ENCODE results near the gene MED6.

MED6 gene

DNA sequence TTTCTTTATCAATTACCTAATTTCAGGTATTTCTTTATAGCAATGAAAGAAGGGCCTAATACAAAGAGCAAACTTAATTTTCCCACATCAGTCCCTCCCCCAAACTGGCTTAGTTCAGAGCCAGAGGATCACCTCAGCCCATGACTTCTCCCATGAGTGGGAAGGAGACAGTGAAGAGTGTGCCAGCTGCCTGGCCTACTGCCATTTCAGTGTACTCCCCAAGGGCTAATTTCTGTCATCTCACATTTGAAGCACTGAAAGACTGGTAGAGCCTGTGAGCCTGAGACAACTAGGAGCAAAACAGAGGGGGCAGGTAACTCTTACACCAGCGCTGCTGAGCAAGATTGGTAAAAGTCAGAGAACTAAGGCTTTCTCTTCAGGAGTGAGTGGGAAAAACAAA lies 36.6 kb downstream of the MED6 start:
- Histone ChIP-seq H3K4me1 (ENCODE audit: insufficient read depth, poor library complexity, severe bottlenecking) (no peaks in the 10 kb centered on the region), H3K27ac (ENCODE audit: poor library complexity, severe bottlenecking) (no peak overlapping the region)

DNA sequence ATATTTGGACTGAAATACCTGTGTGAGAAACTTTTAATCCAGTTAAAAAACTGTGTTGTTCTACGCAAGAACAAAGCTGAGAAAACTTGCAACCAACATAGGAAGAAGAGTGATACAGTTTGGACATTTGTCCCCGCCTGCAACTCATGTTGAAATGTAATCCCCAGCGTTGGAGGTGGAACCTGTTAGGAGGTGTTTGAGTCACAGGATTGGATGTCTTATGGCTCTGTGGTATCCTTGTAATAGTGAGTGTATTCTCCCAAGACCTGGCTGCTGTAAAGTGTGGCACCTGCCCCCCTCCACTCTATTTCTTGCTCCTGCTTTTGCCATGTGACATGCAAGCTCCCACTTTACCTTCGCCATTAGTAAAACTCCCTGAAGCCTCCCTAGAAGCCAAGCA lies 37.0 kb downstream of the MED6 start:
- TF ChIP-seq, protein P1, sequence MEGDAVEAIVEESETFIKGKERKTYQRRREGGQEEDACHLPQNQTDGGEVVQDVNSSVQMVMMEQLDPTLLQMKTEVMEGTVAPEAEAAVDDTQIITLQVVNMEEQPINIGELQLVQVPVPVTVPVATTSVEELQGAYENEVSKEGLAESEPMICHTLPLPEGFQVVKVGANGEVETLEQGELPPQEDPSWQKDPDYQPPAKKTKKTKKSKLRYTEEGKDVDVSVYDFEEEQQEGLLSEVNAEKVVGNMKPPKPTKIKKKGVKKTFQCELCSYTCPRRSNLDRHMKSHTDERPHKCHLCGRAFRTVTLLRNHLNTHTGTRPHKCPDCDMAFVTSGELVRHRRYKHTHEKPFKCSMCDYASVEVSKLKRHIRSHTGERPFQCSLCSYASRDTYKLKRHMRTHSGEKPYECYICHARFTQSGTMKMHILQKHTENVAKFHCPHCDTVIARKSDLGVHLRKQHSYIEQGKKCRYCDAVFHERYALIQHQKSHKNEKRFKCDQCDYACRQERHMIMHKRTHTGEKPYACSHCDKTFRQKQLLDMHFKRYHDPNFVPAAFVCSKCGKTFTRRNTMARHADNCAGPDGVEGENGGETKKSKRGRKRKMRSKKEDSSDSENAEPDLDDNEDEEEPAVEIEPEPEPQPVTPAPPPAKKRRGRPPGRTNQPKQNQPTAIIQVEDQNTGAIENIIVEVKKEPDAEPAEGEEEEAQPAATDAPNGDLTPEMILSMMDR (IDR thresholded peaks at IDR 0.05; ENCODE audit: poor library complexity, severe bottlenecking) = no peak
- no peaks in the 10 kb centered on the region for H3K4me1 ChIP-seq (ENCODE audit: insufficient read depth, poor library complexity, severe bottlenecking)
- no peaks in the 10 kb centered on the region for H3K27me3 ChIP-seq (ENCODE audit: insufficient read depth, poor library complexity, severe bottlenecking)
- no peak for ATAC-seq (ENCODE audit: low read depth)
- H3K4me3 ChIP-seq (ENCODE audit: severe bottlenecking) = no peak overlapping the region
- H3K9me3 ChIP-seq (ENCODE audit: severe bottlenecking) = no peaks in the 10 kb centered on the region
- no peak overlapping the region for H3K27ac ChIP-seq (ENCODE audit: poor library complexity, severe bottlenecking)
- H3K36me3 ChIP-seq (ENCODE audit: low read depth) = peaks cover 43% of the 10 kb centered on the region
- DNase-seq (ENCODE audit: low spot score) = no peak

More for the DNA sequence above, 36.6 kb downstream of the MED6 start:
- H3K27me3 ChIP-seq (ENCODE audit: insufficient read depth, poor library complexity, severe bottlenecking) = no peaks in the 10 kb centered on the region
- no peaks in the 10 kb centered on the region for H3K9me3 ChIP-seq (ENCODE audit: severe bottlenecking)
- H3K4me3 ChIP-seq (ENCODE audit: severe bottlenecking) = no peak overlapping the region
- DNase-seq (ENCODE audit: low spot score) (no peak), ATAC-seq (ENCODE audit: low read depth) (no peak)
- peaks cover 46% of the 10 kb centered on the region for H3K36me3 ChIP-seq (ENCODE audit: low read depth)
- TF ChIP-seq, protein P1 (IDR thresholded peaks at IDR 0.05; ENCODE audit: poor library complexity, severe bottlenecking) = no peak

DNA sequence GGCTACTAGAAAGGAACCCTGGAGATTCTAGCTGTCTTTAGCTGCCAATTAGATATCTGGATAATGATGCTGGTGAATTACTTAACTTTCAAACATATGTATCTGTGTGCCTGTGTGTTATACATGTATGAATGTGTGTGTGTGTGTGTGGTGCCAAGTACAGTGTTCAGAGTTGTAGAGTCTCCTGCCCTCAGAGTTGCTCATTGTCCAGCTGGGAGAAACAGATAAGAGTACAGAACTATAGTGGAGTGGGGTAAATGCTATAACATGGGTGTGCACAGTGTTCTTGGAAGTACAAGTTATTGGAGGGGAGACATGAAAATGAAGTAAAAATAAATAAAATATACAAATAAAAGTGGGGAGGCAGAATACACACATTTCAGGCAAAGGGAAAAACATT lies 42.1 kb downstream of the MED6 start:
- H3K4me3 ChIP-seq (ENCODE audit: severe bottlenecking) = no peak overlapping the region
- DNase-seq (ENCODE audit: low spot score) (no peak), ATAC-seq (ENCODE audit: low read depth) (no peak)
- H3K36me3 ChIP-seq (ENCODE audit: low read depth) = peaks cover 9% of the 10 kb centered on the region
- H3K9me3 ChIP-seq (ENCODE audit: severe bottlenecking) = no peaks in the 10 kb centered on the region
- TF ChIP-seq, protein P1 (IDR thresholded peaks at IDR 0.05; ENCODE audit: poor library complexity, severe bottlenecking) = no peak
- H3K27me3 ChIP-seq (ENCODE audit: insufficient read depth, poor library complexity, severe bottlenecking) = no peaks in the 10 kb centered on the region
- H3K4me1 ChIP-seq (ENCODE audit: insufficient read depth, poor library complexity, severe bottlenecking) = no peaks in the 10 kb centered on the region
- H3K27ac ChIP-seq (ENCODE audit: poor library complexity, severe bottlenecking) = no peak overlapping the region

DNA sequence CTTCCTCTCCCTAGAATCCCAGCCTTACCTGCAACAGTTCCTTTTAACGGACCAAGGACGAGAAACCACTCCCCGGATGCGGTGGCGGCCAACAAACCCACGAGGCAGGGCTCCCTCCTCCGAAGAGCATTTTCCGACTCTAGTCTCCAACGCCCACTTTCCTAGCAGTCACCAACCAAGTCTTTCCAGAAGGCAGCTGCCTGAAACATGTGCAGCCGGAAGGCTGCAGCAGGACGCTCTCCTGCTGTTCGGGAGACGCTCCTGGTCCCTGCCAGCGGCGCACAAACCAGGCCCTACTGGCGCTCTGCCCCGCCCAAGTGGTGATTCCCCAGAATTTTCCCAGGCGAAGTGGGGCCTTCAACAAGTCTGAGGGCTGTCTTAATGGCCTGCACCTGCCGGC lies 44.6 kb downstream of the MED6 start:
- DNase-seq (ENCODE audit: low spot score) (no peak), ATAC-seq (ENCODE audit: low read depth) (peak; percentile 38; the same call in 2 of the 3 replicates)
- no peaks in the 10 kb centered on the region for H3K9me3 ChIP-seq (ENCODE audit: severe bottlenecking)
- no peaks in the 10 kb centered on the region for H3K4me1 ChIP-seq (ENCODE audit: insufficient read depth, poor library complexity, severe bottlenecking)
- TF ChIP-seq, protein P1 (IDR thresholded peaks at IDR 0.05; ENCODE audit: poor library complexity, severe bottlenecking) = no peak
- no peak overlapping the region for H3K27ac ChIP-seq (ENCODE audit: poor library complexity, severe bottlenecking)
- no peak overlapping the region for H3K4me3 ChIP-seq (ENCODE audit: severe bottlenecking)
- H3K27me3 ChIP-seq (ENCODE audit: insufficient read depth, poor library complexity, severe bottlenecking) = no peaks in the 10 kb centered on the region
- H3K36me3 ChIP-seq (ENCODE audit: low read depth) = no peaks in the 10 kb centered on the region; the same call in 1 of the 2 replicates

DNA sequence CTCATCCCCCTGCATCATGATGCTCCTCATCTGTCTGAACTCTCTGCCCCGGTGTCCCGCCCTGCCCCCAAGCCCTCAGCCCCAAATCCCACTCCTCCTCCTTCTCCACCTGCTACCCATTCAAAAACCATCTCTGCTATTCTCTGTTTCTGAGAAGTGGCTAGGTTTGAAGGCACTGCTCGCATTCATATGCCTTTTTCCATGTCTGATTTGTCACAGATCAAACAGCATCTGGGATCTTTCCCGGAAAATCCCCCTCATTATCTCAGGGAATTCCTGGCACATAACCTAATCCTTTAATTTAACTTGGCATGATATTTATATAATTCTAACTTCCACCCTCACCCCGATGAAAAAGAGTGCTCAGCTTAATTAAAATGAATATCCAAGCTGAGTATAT lies 62.4 kb downstream of the MED6 start:
- DNase-seq (ENCODE audit: low spot score) (no peak), ATAC-seq (ENCODE audit: low read depth) (no peak)
- H3K27ac ChIP-seq (ENCODE audit: poor library complexity, severe bottlenecking) = no peak overlapping the region

More for the DNA sequence above, 62.4 kb downstream of the MED6 start:
- no peaks in the 10 kb centered on the region for H3K4me1 ChIP-seq (ENCODE audit: insufficient read depth, poor library complexity, severe bottlenecking)
- H3K9me3 ChIP-seq (ENCODE audit: severe bottlenecking) = no peaks in the 10 kb centered on the region
- H3K27me3 ChIP-seq (ENCODE audit: insufficient read depth, poor library complexity, severe bottlenecking) = no peaks in the 10 kb centered on the region
- TF ChIP-seq, protein P1 (IDR thresholded peaks at IDR 0.05; ENCODE audit: poor library complexity, severe bottlenecking) = no peak
- H3K36me3 ChIP-seq (ENCODE audit: low read depth) = no peaks in the 10 kb centered on the region
- no peak overlapping the region for H3K4me3 ChIP-seq (ENCODE audit: severe bottlenecking)

Data from RWPE2 (cell line).